Panc1 (cell line): ENCODE results near the gene MYL3. TPM values are rescaled to one million over a fixed set of nuclear protein-coding genes. Genes with fewer than 3 reads are reported as not detected.
A peak's percentile ranks its signal among the peaks of the same experiment; 100 is the strongest.

Experiments
- ATAC-seq: fragments of 200-7000 bp; cut with Tn5 transposase; 2 replicates; pipeline ENCODE4 v1.9.1; 2020; ENCODE audit warnings: mild to moderate bottlenecking, moderate library complexity
- BruUV-seq: library from RNA; stranded (reverse); fragments of 400-500 nt; replicated peaks from 2 replicates; lab custom pipeline; 2021; lab: Mats Ljungman, UMichigan
- CTCF ChIA-PET: fragments of 300-600 bp; sonication (Branson Sonifier 250); formaldehyde crosslinking; loops from one replicate; lab custom pipeline; 2022; ENCODE audit warnings: antibody characterized with exemption; lab: Charles Lee
- POLR2A ChIA-PET: fragments of 300-600 bp; sonication (Branson Sonifier 250); formaldehyde crosslinking; loops from one replicate; lab custom pipeline; 2022; ENCODE audit warnings: antibody characterized with exemption; lab: Charles Lee
- DNase-seq: peaks from one replicate; pipeline ENCODE4 v3.0.0-alpha.2; 2010; ENCODE audit warnings: low read depth, low spot score
- H3K27ac ChIP-seq: 2 replicates; pipeline ENCODE4 v1.5.1; 2011; ENCODE audit warnings: mild to moderate bottlenecking, low read length, inconsistent platforms
- H3K27me3 ChIP-seq: fragments of 200-500 bp; sonication (Bioruptor generic); 2 replicates; pipeline ENCODE4 v1.6.0; 2014; ENCODE audit warnings: low read length, inconsistent platforms; ENCODE audit not compliant: control insufficient read depth, insufficient read depth
- H3K36me3 ChIP-seq: fragments of 200-500 bp; sonication (Bioruptor generic); 2 replicates; pipeline ENCODE4 v1.5.1; 2014; ENCODE audit warnings: inconsistent platforms, mild to moderate bottlenecking, low read length, moderate library complexity; ENCODE audit not compliant: control insufficient read depth, insufficient read depth
- H3K4me1 ChIP-seq: 2 replicates; pipeline ENCODE4 v1.5.1; 2011; ENCODE audit warnings: inconsistent platforms, mild to moderate bottlenecking, low read length, moderate library complexity; ENCODE audit not compliant: control insufficient read depth, insufficient read depth
- H3K4me3 ChIP-seq, 2 experiments: 2 replicates each; pipeline ENCODE4 v1.5.1; 2011 to 2012; ENCODE audit warnings: low read depth in 2 of 2, low read length in 2 of 2, mild to moderate bottlenecking in 2 of 2, inconsistent platforms in 1 of 2, moderate library complexity in 1 of 2
- H3K9me3 ChIP-seq: fragments of 200-500 bp; sonication (Bioruptor generic); 2 replicates; pipeline ENCODE4 v1.5.1; 2014; ENCODE audit warnings: low read depth, mild to moderate bottlenecking, inconsistent platforms, low read length, moderate library complexity; ENCODE audit not compliant: control insufficient read depth, insufficient read depth
- CTCF ChIP-seq: fragments of 450-650 bp; IDR thresholded peaks from 2 replicates; pipeline ENCODE4 v1.5.1; 2017; ENCODE audit warnings: mild to moderate bottlenecking
- POLR2AphosphoS5 ChIP-seq: IDR thresholded peaks from 2 replicates; pipeline ENCODE4 v1.6.1; 2012; ENCODE audit warnings: mild to moderate bottlenecking, low read depth, low read length, moderate library complexity
- REST ChIP-seq, 2 experiments: IDR thresholded peaks; 2 replicates each; pipeline ENCODE4 v1.6.1; 2011 to 2012; ENCODE audit warnings: low read depth in 2 of 2, control low read depth in 1 of 2, low read length in 1 of 2, mild to moderate bottlenecking in 1 of 2, moderate library complexity in 1 of 2; ENCODE audit not compliant: insufficient read depth in 1 of 2
- SIN3A ChIP-seq: IDR thresholded peaks from 2 replicates; pipeline ENCODE4 v1.6.1; 2012; ENCODE audit warnings: low read depth, mild to moderate bottlenecking, low read length, moderate library complexity, borderline replicate concordance; ENCODE audit not compliant: insufficient read depth
- TCF7L2 ChIP-seq: IDR thresholded peaks from 2 replicates; pipeline ENCODE4 v1.6.1; 2011; ENCODE audit warnings: mild to moderate bottlenecking, low read depth, low read length, inconsistent platforms
- in situ Hi-C: cut with HindIII; loops from 2 replicates; pipeline ENCODE4 v1.10.0; 2016; ENCODE audit warnings: low sequenced_read_pairs, low pct_unique_long_range_greater_than_20kb
- intact Hi-C: fragments of 100-400 bp; cut with micrococcal nuclease; formaldehyde crosslinking; loops from one replicate; pipeline ENCODE4 v1.10.0; 2022; ENCODE audit not compliant: unreplicated experiment
- total RNA-seq: library from RNA; stranded (reverse); gene quantifications from one replicate; pipeline ENCODE4 v1.2.1, GENCODE V29; 2021; ENCODE audit not compliant: unreplicated experiment

The MYL3 gene
- total RNA-seq, 1 experiment from 2014 or later, result not detected

- DNase-seq (peak; percentile 20), ATAC-seq (peak; percentile 74)
- H3K4me1 ChIP-seq, result no peaks in the 10 kb centered on the region
- H3K9me3 ChIP-seq, result no peaks in the 10 kb centered on the region
- no TSS peak for BruUV-seq
- H3K27ac ChIP-seq, result no peak overlapping the region
- no peaks in the 10 kb centered on the region for H3K36me3 ChIP-seq
- ChIA-PET CTCF (interaction anchor here (0.6 to 1.5 kb wide), 2 partner anchors 28 to 265 kb away, joined by 4 to 9 read pairs; no protein-coding TSS in a partner anchor), POLR2A (no interaction called here)
- no peak overlapping the region for H3K4me3 ChIP-seq
- in situ Hi-C loops (no loop called here), intact Hi-C loops (loop anchor here (5.0 kb wide), 1 partner anchor 40 kb away; no protein-coding TSS in a partner anchor)
- H3K27me3 ChIP-seq, result no peaks in the 10 kb centered on the region
- TF ChIP-seq CTCF, result peak; percentile 89
- no peak for TF ChIP-seq REST (IDR thresholded peaks at IDR 0.05; ENCODE audit: insufficient read depth in 1 of 2, low read depth in 2 of 2, low read length in 1 of 2)
These were observed 3.7 kb upstream of the MYL3 start for GRCh38 chr3:46866720-46867549.

DNA sequence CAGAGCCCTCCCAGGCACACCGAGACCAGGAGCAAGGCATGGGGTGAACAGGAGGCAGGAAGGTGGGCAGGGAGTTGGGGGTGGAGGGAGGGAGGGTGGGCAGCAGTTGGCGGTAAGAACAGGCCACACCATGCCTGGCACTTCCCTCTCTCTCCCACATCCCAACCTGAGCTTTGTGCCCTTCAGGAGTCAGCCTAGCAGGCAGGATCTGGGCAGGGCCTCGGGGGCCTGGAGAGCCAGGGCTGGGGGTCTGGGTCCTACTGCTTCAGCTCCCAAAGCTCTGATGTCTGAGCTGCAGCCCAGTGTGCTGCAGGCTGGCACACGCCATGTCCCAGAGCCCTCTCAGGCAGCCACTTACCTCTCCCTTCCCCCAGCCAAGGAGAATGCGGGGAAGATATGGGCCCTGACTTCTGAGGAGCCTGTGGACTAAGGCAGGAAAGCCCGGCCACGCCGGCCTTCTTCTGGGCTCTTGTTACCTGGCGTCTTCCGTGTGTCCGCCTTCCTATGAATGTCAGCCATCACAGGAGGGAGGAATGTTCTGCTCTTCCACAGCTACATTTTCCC lies 2.9 kb upstream of the MYL3 start:
- no peak for DNase-seq
- no peaks in the 10 kb centered on the region for H3K36me3 ChIP-seq
- no peaks in the 10 kb centered on the region for H3K9me3 ChIP-seq
- no peak overlapping the region for H3K4me3 ChIP-seq
- no TSS peak for BruUV-seq
- H3K27ac ChIP-seq, result no peak overlapping the region
- H3K27me3 ChIP-seq, result no peaks in the 10 kb centered on the region
- no peaks in the 10 kb centered on the region for H3K4me1 ChIP-seq
- TF ChIP-seq REST (IDR thresholded peaks at IDR 0.05; ENCODE audit: insufficient read depth in 1 of 2, low read depth in 2 of 2, low read length in 1 of 2), result no peak
- TF ChIP-seq POLR2AphosphoS5, result no peak
- TF ChIP-seq SIN3A, result no peak
- TF ChIP-seq TCF7L2, result no peak
- ChIA-PET POLR2A (no interaction called here), CTCF (interaction anchor here (0.6 to 0.8 kb wide), 2 partner anchors 16 to 266 kb away, joined by 5 to 6 read pairs; no protein-coding TSS in a partner anchor)
- in situ Hi-C loops, result no loop called here
- ATAC-seq, result peak; percentile 23; the same call in 1 of the 2 replicates
- intact Hi-C loops, result loop anchor here (5.0 kb wide), 1 partner anchor 41 kb away; no protein-coding TSS in a partner anchor
